NCI-H460 (cell line): ENCODE data around the gene CSF2RB. TPM values are rescaled to one million over a fixed set of nuclear protein-coding genes. Genes with fewer than 3 reads are reported as not detected.

Experiments used
- DNase-seq: peaks from one replicate; pipeline ENCODE4 v3.0.0-alpha.2; 2016; ENCODE audit warnings: low read depth; ENCODE audit errors: extremely low read depth
- total RNA-seq: library from RNA; depleted of rRNA; stranded (reverse); fragments of >200 nt; shearing (Covaris generic); gene quantifications from 2 replicates; pipeline ENCODE4 v1.2.3, GENCODE V29; 2014

CSF2RB gene
- total RNA-seq, 1 experiment from 2014 or later, result not detected

DNA sequence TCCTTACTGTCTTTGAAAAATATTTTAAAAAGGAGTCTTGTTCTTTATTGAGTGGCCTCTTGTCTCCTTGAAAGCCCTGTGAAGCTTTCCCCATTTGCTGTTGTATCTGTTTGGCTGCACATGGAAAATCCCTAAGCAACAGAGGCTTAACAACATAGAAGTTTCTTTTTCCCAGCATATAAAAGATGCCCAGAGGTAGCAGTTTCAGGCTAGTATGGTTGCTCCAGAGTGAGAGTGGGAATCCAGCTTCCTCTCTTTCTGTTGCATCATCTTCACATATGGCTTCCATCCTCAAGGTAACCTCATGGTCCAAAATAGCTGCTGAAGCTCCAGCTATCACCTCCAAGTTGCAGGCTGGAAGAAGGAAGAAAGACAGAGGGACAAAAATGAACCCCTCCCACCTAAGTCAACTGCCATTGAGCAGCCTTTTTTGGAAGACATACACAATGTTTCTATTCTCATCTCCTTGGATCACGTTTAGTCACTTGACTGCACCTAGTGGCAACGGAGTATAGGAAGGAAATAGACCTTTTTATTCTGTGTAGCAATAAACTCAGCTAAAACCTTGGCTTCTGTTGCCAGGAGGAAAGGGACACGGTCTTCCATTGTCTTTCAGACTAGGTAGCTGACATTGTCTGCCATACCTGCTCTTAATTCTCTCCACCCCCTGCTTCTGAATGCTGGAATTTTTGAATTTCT lies 5.3 kb downstream of the CSF2RB start:
- DNase-seq, result no peak

DNA sequence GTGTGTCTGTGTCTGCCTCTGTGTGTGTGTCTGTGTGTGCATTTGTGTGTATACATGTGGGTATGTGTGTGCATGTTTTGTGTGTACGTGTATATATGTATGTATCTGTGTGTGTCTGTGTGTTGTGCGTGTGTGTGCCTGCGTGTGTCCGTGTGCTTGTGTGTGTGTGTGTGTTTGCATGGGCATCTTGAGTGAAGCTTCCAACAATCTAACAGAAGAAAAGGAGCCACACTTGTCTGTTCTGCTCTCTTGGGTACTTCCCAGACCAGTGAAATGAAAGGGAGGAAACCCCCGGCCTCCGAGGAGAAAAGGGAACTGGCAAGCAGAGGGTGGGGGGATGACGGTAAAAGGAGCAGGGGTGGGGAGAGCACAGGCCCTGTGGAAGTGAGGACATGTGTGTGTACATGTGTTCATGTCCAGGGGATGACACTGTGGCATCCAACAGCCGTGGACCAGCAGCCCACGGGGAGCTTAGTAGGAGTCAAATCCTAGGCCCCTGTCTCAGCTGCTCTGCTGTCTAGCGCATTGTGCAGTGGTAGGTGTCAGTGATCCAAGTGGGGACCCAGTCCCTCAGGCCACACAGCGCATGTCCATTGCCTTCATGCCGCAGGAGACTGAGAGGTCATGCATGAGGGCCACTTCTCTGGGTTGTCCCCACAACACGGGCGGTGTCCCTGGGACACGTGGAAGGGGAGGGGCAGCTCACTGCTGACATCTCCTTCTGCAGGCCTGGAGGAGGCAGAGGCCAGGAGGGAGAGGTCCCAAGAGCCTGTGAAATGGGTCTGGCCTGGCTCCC lies 8.1 kb downstream of the CSF2RB start:
- no peak for DNase-seq

DNA sequence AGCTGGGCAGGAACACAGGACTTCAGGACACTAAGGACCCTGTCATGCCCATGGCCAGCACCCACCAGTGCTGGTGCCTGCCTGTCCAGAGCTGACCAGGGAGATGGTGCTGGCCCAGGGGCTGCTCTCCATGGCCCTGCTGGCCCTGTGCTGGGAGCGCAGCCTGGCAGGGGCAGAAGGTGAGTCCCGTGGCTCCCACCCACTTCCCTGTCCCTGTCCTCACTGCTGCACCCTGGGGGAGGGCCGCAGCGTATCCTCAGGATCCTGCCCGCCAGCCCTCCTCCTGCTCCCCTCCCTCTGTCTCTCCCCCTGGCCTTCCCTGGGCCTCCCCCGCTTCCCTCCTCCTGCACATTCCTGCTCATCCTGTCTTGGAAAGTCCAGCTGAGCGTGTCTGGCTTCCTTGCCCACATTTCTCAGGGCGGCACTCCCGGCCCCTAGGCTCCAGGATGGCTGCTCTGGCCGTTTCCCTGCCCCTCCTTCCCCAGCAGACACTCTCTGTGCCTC lies 8.7 kb downstream of the CSF2RB start:
- no peak for DNase-seq

GRCh38 chr22:36922711-36923110 lies 9.3 kb downstream of the CSF2RB start:
- no peak for DNase-seq

DNA sequence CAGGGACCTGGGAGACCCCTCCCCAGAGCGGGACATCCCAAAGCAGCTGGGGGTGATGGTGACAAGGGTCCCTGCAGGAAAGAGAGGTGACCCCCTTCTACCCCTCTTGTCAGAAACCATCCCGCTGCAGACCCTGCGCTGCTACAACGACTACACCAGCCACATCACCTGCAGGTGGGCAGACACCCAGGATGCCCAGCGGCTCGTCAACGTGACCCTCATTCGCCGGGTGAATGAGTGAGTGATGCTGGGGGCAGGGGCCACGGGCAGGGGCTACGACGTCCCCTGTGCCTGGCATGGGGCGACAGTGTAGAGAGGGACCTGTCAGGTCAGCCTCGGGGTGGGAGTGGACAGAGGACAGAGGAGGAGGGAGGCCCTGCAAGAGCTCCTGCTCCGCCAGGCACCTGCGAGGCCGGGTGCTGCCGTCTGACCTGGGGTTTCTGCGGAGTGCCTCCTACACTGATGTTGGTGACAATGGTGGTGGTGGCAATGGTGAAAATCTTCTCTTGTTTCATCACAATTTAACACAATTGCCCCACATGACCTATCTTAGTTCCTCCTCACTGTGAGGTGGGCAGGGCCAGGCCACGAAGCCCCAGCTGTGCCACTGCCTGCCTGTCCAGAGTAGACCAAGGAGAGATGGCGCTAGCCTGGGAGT lies 9.8 kb downstream of the CSF2RB start:
- DNase-seq, result no peak

- DNase-seq, result no peak
These were observed 10.8 kb downstream of the CSF2RB start for GRCh38 chr22:36924151-36924698.

DNA sequence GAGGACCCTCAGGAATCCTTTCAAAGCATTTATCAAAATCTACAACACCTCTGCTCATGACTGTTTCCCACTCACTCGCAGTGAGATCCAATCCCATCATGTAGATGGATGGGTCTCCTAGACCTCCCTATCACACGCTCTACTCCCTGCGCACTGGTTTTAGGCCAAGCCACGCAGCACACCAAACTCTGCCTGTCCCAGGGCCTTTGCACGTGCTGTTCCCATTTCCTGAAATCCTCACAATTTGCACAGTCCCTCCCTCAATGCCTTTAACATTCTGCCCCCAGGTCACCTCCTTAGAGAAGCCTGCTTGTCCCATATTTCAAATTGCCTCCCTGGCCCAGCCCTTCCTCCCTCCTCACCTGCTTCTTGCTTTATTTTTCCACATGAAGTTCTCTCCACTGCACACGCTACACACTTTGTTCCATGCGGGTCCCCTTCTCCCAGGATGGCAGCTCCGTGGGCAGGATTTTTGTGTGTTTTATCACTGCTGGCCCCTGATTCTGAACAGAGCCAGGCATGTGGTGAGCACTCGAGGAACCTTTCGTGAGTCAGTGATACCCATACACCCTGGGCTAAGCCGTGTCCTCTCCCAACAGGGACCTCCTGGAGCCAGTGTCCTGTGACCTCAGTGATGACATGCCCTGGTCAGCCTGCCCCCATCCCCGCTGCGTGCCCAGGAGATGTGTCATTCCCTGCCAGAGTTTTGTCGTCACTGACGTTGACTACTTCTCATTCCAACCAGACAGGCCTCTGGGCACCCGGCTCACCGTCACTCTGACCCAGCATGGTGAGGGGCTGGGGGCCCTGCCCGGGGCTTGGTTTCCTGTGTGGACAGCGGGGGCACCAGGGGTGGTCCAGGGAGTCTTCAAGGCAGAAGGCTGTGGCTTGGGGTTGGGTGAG lies 12.2 kb downstream of the CSF2RB start:
- no peak for DNase-seq

GRCh38 chr22:36926309-36926708 lies 12.9 kb downstream of the CSF2RB start:
- no peak for DNase-seq

GRCh38 chr22:36926721-36927435 lies 13.4 kb downstream of the CSF2RB start:
- DNase-seq, result no peak

GRCh38 chr22:36927671-36928070 lies 14.2 kb downstream of the CSF2RB start:
- DNase-seq, result no peak

- DNase-seq, result no peak
These were observed 14.8 kb downstream of the CSF2RB start for GRCh38 chr22:36928196-36928595.

GRCh38 chr22:36928786-36929535 lies 15.5 kb downstream of the CSF2RB start:
- DNase-seq, result no peak

DNA sequence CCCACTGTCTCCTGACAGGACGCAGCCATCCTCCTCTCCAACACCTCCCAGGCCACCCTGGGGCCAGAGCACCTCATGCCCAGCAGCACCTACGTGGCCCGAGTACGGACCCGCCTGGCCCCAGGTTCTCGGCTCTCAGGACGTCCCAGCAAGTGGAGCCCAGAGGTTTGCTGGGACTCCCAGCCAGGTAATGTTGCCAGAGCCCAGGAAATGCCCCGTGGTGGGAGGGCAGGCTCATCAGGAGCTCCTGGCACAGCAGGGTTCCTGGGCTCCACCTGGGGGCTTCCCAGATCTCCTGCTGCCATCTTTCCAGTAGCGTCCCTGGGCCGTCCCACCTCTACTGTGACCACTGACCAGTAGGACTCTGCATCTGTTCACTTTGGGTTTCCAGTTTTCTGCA lies 16.2 kb downstream of the CSF2RB start:
- no peak for DNase-seq

DNA sequence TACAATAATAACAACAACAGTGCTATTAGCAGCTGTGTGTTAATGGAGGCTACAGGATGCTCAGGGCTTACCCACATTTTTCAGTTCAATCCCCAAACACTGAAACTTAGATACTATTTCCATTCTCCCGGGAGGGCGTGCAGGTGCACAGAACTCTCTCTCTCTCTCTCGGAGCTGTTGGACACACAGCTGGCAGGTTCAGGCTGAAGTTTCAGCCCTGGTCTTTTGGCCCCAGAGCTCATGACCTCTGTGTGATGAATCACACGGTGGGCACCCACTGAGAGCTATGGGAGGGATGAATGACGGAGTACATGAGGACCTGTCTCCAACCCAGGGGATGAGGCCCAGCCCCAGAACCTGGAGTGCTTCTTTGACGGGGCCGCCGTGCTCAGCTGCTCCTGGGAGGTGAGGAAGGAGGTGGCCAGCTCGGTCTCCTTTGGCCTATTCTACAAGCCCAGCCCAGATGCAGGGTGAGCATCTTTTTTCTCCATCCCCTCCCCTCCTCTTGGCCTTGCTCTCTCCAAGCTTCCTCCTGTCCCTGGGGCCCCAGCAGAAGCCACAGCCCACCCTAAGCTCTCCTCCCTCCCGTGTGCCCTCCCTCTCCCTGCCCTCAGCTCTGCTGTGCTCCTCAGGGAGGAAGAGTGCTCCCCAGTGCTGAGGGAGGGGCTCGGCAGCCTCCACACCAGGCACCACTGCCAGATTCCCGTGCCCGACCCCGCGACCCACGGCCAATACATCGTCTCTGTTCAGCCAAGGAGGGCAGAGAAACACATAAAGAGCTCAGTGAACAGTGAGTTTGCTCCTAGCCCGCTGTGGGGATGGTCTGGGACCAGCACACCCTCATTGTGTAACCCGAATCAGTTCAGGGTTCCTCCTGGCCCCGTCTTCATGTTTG lies 16.9 kb downstream of the CSF2RB start:
- no peak for DNase-seq

DNA sequence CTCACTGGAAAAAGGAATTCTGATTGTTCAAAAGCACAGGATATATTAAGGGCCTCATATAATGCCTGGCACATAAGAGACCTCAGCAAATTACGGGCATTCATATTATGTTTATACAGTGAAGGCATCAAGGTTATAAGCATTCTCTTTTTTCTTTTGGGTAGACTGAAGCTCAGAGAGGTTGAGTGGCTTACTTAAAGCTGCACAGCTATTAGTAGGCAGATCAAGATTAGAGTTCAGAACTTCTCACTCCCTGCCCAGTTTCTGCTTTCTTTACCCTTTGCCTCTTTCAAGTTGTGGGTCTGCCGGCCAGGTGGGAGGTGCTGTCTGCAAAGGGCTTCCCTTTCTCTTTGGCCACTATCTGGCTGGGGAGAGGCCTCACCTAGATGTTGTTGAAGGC lies 18.0 kb downstream of the CSF2RB start:
- DNase-seq, result no peak

DNA sequence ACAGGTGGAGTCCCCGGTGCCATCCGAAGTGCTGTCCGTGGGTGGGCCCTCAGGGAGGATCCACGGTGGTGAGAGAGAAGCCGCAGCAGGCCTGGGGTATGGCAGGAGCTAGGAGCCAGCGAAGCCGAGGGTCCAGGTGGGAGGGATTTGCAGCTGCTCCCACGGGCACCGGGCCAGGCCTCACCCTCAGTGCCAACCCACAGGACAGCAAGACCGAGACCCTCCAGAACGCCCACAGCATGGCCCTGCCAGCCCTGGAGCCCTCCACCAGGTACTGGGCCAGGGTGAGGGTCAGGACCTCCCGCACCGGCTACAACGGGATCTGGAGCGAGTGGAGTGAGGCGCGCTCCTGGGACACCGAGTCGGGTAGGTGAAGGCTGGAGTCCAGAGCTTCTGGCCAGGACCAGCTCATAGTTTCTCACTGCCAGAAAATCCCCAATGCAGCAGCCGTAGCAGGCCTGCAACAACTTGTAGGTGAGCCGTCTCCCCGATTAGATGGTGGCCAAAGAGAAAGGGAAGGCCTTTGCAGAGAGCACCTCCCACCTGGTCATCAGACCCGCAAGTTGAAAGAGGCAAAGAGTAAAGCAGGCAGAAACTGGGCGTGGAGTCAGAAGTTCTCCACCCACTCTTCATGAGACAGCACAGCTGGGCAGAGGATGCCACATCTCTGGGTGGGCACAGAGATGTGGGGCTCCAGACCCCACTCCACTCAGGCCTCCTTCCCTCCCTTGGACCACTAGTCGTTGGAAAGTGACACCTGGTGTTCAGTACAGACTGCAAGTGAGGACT lies 20.4 kb downstream of the CSF2RB start:
- DNase-seq, result no peak
